G401.6 (cell line): ENCODE measurements around the gene STX18.
"Not testable (repeated sequence)": the region's sequence is repeated elsewhere in the genome, so short reads cannot be mapped to it uniquely, and the experiment has no call there.

Experiments used
- FAIRE-seq: peaks from 2 replicates; lab custom pipeline; 2012; peaks lifted over from hg19 to GRCh38; lab: Jason Lieb, UNC

Gene STX18

DNA sequence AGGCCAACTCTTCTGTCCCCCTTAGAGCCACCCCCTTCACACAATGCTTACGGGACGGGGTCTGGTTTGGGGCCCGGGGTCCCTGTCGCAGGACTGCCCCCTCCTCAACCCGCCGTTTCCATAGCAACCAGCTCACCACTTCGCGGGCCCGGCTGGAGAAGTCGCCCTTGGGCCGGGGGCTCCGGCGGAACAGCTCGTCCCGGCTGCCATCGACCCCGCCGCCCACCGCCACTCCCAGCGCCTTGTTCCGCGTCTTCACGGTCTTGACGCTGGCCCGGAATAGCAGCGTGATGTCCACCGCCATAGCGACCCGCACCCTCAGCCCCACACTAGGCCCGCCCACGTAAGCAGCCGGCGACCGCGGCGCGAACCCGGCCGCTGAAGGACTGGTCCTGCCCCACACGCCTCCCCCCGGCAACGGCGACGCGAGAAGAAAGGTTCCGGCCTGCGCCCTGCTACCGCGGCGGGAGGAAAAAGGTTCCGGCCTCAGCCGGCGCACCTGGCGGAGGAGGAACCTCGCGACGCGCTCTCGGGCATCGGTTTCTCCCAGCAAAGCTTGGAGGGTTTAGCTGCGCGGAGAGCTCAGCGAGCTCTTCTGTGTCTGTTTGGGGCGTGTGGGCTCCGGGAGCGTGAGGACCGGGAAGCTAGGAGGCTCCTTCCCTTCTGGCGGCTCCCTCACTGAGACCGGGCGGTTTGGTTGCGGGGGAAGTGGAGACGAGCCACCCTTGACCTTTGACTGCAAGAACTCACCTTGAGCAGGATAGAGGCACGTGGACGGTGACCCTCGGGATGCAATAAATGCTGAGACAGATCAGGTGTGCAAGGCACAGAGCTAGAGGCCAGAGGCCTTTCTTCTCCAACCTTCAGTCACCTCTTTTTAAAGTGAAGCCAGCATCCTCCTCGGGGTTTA lies at the start of gene STX18:
STX18 (minus strand) TSS at position 388 of the 910 bp plus-strand sequence; CDS start at position 304, 84 bp downstream.
- FAIRE-seq = no peak

- FAIRE-seq = no peak
These were observed 49.2 kb upstream of the STX18 start for GRCh38 chr4:4591071-4591470.

DNA sequence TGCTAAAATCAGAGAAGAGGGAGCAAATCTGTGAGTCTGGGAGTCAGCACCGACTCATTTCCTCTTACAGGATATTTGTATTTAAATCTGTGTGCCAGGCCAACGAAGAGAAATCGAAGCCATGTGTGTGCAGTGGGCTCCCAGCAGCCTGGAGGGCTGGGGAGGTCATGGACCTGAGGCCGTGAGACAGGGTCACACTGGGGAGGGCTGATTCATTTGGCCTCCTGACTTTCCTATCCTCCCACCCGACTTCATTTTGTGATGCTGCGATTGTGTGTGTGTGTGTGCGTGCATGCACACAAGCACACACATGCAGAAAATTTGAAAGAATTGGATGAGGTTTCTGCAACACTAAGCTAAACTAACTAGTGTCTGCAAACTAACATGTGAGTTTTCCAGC lies 48.7 kb upstream of the STX18 start:
- FAIRE-seq = no peak

GRCh38 chr4:4585012-4585670 lies 43.3 kb upstream of the STX18 start:
- FAIRE-seq = no peak

- FAIRE-seq = no peak
These were observed 41.8 kb upstream of the STX18 start for GRCh38 chr4:4583606-4584005.

DNA sequence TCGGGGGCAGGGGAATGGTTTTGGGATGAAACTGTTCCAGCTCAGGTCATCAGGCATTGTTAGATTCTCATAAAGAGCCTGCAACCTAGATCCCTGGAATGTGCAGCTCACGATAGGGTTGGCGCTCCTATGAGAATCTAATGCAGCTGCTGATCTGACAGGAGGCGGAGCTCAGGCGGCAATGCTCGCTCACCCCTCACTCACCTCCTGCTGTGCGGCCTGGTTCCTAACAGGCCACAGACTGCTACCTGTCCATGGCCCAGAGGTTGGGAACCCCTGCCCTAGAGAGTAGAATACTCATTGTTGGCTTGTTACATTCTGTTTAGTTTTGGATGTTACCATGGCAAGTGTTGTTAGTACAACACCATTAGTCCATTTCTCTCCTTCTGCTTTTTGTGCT lies 40.8 kb upstream of the STX18 start:
- no peak for FAIRE-seq

DNA sequence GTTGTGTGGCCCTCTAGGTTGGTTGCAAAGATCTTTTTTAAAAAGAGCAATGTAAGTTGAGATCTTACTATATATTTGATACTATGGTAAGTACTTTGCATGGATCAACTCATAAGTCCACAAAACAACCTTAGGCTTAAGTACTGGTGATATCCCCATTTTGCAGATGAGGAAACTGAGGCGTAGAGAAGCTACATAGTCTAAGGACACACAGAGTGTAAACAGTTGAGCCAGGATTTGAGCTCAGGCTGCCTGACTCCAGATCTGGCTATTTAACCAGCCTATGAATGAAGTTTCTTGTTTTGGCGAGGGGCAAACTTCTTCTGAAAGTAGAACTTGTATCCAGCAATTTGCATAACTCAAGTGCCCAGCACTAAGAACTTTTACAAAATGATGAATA lies 38.6 kb upstream of the STX18 start:
- no peak for FAIRE-seq

GRCh38 chr4:4578981-4579380 lies 37.1 kb upstream of the STX18 start:
- FAIRE-seq = no peak

- FAIRE-seq = no peak
These were observed 35.6 kb upstream of the STX18 start for GRCh38 chr4:4577359-4577875.

DNA sequence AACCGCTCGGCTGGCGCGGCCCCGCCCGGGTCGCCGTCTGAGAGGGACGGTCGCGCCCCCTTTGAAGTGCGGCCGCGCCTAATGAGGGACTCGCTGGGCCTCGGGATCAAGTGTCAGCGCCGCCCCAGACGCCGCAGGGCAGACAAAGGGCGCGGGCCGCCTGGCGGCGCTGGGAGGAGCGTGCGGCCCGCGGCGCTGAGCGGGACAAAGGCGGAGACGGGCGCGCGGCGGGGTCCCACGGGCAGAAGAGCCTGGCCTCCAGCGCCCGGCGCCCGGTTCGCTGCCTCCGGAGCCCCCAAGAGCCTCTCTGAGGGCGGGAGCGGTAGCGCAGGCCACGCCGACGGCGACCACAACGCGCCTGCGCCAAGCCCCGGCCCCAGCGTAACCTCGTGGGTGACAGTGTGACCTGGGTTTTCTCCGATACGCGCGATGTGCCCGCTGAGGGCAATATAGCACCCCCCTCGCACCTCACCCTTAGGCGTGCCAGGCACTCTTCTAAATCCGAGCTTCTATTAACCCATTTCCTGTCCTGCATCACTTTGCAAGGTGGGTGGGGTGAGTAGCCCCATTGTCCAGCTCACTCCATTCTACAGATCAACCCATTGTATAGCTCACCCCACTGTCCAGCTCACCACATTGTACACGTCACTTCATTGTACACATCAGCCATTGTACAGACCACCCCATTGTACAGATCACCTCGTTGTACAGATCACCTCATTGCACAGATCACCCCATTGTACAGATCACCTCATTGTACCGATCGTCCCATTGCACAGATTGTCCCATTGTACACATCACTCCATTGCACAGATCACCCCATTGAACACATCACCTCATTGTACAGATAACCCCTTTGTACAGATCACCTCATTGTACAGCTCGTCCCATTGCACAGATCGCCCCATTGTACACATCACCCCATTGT lies 33.7 kb upstream of the STX18 start:
- FAIRE-seq = no peak

DNA sequence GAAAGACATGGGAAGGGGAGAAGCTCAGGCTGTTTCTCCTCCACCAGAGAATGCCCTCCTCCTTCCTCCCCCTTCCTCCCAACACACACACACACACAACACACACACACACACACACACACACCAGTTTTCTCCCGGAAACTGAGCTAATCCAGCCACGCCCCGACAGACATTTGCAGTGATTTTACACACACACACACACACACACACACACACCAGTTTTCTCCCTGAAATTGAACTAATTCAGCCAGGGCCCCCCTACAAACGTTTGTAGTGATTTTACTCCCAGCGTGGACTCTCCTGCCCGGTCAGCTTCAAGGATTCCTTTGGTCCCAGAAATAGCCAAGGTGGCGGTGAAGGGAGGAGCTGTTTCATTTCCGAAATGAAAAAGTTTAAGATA lies 32.9 kb upstream of the STX18 start:
- no peak for FAIRE-seq

DNA sequence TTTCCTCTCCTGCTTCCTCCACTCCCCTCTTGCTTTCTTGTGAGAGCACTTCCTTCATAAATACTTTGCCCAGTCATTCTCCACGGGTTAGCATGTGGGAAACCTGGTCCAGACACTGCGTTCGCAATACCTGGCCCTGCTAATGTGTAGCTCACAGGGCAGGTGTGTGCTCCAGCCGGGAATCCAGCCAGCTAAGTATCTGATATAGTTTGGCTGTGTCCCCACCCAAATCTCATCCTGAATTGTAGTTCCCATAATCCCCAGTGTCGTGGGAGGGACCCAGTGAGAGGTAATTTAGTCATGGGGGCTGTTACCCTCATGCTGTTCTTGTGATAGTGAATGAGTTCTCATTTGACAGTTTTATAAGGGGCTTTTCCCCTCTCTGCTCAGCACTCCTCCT lies 32.2 kb upstream of the STX18 start:
- FAIRE-seq = no peak

- FAIRE-seq = no peak
These were observed 31.0 kb upstream of the STX18 start for GRCh38 chr4:4572821-4573220.

- not testable (repeated sequence) for FAIRE-seq
These were observed 28.0 kb upstream of the STX18 start for GRCh38 chr4:4569861-4570260.

GRCh38 chr4:4568806-4569427 lies 27.1 kb upstream of the STX18 start:
- FAIRE-seq = no peak

DNA sequence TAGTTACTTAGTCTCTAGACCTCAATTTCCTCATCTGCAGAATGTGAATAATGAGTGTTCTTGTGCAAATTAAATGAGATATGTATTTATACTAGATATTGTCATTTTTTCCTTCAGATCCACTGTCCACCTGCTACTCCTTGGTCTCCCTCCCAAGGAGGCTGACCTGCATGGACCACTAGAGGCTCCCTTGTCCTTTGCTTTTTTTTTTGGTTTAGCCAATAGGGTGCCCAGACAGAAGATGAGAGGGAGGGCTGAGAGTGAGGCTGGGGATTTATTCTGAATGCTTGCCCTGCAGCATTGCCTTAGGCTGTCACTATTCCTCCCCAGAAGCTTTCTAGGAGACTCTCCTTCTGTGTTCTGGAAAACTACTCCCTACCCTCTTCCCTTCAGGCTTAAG lies 24.5 kb upstream of the STX18 start:
- not testable (repeated sequence) for FAIRE-seq

DNA sequence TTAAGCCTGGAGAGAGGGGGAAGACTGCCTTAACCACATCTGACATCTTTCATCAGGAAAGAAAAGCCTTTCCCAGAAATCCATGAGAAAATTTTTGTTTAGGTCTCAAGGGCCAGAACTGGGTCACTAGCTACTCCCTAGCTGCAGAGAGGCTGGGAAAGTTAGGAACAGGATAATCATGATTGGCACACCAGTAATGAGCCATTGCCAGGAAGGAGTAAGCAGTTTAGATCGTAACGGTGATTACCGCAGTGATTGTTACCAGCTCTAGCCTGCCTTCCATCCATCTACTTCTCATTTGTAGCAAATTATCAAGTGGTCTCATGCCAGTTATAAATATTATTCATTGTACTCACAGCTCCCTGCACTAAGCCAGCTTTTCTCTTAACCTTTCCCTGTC lies 22.7 kb upstream of the STX18 start:
- FAIRE-seq = no peak

GRCh38 chr4:4560642-4561041 lies 18.8 kb upstream of the STX18 start:
- FAIRE-seq = no peak

DNA sequence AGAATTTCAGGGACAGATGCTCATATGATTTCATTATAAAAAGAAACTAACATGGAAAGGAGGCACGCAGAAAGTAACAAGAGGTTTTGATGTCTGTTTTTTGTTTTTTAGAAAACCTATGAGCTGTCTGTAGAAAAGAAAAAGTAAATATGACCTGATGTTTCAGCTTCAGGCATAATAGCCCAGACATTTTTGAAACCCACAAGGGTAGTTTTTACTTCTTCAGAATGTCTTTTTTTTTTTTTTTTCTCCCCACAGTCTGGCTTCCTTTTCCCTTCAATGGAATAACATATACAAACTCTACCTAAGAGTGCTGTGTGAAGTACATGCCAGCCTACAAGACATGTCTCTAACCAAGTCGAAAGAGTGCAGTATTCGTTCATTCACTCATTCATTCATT lies 18.3 kb upstream of the STX18 start:
- FAIRE-seq = no peak

- no peak for FAIRE-seq
These were observed 17.7 kb upstream of the STX18 start for GRCh38 chr4:4559596-4559995.

DNA sequence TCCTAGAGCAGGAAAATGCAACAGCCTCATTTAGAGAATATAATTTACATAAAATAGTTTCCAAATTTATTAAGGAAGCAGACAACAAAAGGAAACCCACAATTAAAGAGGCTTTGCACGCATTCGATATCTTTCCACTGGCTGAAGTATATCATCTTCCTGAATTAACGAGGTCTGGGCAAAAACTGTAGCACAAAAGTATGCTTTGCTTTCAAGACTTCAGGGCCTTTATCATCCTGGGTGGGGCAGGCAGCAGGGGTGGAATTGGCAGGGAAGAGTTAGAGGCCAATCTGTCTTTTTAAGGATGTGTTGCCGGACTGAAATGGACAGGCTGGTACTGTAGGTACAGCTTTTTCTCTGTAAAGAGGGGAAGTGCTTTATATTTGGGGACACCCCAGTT lies 17.0 kb upstream of the STX18 start:
- FAIRE-seq = no peak

DNA sequence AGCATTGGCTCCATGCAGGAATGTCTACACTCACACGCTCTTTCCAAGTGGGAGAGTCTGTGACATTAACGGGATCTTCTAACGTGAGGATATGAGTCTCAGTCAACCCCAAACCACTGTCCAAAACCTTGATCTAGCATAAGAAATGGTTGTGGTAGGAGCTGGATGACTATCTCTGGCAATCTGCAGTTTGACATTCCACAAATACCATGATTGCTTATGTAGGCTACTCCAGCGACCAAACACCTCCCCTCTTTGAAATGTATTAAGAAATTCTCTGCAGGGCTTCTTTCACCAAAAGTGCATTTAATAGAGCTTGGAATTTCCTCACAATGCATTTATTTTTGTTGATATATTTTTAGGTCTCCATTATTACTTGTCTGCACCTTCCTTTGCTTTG lies 14.1 kb upstream of the STX18 start:
- FAIRE-seq = peak; percentile 99
